ENCODE results near the gene PIP5KL1.
"Not testable (repeated sequence)": the region's sequence is repeated elsewhere in the genome, so short reads cannot be mapped to it uniquely, and the experiment has no call there.

The PIP5KL1 gene

DNA sequence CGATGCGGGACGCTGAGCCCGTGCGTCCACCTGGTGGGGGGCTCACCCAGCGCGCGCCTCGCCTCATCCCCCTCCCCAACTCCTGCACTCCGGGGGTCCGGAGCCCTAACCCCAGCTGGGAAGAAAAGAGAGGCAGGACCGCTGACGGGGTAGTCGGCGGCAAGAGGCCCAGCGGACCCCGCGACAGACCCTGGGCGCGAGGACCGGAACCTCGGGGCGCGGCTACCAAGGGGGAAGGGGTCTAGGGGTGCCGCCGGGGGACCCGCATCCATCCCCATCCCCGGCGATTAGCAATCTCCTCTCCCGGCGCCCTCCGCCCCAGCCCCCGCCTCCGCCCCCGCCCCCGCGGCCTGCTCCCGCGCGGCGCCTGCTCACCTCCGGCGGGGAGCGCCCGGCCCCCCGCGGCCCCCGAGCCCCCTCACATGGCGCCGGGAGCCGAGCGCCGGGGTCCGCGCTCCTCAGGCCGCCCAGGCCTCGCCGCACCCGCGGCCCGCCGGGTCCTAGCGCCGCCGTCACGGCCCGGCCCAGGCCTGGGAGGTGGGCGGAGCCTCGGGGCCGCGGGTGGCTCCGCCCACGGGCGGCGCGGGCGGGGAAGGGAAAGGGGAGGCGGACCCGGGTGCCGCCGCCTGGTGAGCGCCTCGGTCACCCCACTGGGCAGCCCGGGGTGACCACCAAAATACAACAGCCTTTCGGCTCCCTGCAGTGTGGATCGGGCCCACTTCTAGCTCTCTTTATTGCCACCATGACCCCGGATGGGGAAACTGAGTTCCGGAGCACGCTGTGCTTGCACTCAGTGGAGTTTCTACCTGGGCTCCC lies 31.2 kb downstream of the PIP5KL1 start, which contains the start of gene ST6GALNAC6:
Gene ST6GALNAC6, minus strand, starts transcription at position 476 of the 816 bp plus-strand sequence. CDS start 1,622 bp downstream, outside the sequence.
- in situ Hi-C loops (cut with MboI; ENCODE audit: low sequenced_read_pairs), result no loop called here

GRCh38 chr9:127898433-127899127 lies 32.0 kb downstream of the PIP5KL1 start:
- in situ Hi-C loops (cut with MboI; ENCODE audit: low sequenced_read_pairs), result no loop called here

GRCh38 chr9:127897193-127897692 lies 33.3 kb downstream of the PIP5KL1 start:
- in situ Hi-C loops (cut with MboI; ENCODE audit: low sequenced_read_pairs), result no loop called here

DNA sequence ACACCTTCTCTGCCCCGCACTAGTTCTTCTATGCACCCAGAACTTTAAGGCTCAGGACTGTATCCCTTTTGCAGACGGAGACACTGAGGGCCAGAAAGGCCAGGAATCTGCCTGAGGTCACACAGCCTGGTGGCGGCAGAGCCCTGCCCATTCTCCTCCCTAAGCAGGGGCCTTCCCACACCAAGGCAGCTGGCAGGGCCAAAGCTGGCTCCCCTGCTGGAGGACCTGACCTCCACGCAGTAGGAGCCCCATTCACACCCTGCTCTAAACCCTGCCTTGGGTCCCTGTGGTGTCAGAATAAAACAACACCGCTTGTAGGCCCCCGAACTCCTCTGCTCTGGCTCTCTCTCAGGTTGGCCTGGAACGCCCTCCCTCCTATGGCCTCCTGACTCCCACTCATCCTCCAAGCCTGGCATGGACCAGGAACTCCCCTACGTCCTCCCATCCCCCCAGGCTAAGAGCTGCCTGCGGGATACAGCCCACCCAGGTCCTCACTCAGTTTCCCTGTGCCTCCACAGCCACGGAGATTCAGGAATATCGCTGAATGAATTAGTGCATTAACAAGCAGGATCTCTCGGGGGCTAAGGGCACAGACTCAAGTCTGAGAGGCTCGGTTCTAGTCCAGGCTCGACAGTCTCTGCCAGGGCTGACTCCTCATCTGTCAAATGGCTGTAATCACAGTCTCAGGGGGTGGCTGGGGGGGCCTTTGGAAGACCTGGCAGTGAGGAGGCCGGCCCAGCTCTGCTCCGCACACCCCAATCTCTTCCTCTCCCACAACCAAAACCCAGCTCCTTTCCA lies 34.0 kb downstream of the PIP5KL1 start:
- in situ Hi-C loops (cut with MboI; ENCODE audit: low sequenced_read_pairs), result no loop called here

- in situ Hi-C loops (cut with MboI; ENCODE audit: low sequenced_read_pairs), result no loop called here
Measured at GRCh38 chr9:127895811-127896210, 34.8 kb downstream of the PIP5KL1 start.

GRCh38 chr9:127893392-127893791 lies 37.2 kb downstream of the PIP5KL1 start:
- in situ Hi-C loops (cut with MboI; ENCODE audit: low sequenced_read_pairs), result no loop called here

DNA sequence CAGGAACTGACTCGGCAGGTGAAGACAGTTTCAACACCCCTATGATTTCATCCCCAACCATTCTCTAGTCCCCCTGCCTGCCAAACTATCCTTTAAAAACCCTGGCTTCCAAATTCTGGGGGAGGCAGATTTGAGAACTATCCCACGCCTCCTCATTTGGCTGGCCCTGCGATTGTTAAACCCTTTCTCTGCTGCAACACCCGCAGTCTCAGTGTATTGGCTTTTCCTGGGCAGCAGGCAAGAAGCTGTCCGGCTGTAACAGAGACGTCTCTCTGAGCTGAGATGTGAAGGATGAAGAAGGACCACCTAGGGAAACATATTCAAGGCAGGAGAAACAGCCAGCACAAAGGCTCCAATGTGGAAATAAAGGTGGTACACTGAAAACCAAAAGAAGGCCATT lies 37.7 kb downstream of the PIP5KL1 start:
- in situ Hi-C loops (cut with MboI; ENCODE audit: low sequenced_read_pairs), result no loop called here

GRCh38 chr9:127890053-127890452 lies 40.5 kb downstream of the PIP5KL1 start:
- in situ Hi-C loops (cut with MboI; ENCODE audit: low sequenced_read_pairs), result no loop called here

DNA sequence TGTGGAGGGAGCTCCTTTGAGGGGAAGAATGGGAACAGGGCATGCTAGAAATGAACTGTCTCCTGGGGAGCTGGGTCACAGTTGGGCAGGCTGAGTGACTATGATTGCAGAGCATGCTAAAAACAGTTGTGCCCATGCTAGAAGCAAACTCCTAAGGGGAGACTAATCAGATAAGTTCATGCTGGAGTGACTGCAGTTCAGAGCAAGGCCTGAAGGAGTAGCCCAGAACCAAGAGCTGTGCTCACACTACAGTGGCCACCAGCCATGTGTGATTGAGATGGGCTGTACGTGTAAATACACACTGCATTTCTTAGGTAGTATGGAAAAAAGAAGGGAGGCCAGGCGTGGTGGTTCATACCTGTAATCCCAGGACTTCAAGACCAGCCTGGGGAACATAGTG lies 42.8 kb downstream of the PIP5KL1 start:
- in situ Hi-C loops (cut with MboI; ENCODE audit: low sequenced_read_pairs), result no loop called here

DNA sequence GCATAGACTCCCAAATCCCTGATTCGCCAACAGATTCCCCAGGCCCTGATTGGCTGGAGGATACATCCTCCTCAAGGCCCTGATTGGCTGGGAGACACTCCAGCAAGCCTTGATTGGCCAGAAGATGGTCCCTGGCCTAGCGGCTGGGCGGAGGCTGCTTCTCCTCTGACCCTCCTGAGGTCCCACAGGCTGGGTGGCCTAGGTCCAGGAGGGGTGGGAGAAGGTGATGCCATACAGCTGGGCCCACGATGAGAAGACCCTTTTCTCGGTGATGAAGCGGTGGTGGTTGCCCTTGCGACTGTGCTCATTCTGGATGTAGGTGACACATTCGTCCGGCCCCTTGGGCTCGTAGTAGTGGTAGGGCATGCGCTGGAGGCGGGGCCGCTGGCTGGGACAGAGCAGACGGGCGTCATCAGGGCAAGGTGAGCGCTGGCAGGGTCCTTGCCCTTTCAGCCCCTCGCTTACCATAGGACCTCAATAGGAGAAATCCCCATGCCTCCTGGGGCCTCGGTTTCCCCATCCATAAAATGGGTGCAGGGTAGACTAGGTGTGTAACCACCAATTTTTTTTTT lies 44.1 kb downstream of the PIP5KL1 start:
- in situ Hi-C loops (cut with MboI; ENCODE audit: low sequenced_read_pairs), result no loop called here

DNA sequence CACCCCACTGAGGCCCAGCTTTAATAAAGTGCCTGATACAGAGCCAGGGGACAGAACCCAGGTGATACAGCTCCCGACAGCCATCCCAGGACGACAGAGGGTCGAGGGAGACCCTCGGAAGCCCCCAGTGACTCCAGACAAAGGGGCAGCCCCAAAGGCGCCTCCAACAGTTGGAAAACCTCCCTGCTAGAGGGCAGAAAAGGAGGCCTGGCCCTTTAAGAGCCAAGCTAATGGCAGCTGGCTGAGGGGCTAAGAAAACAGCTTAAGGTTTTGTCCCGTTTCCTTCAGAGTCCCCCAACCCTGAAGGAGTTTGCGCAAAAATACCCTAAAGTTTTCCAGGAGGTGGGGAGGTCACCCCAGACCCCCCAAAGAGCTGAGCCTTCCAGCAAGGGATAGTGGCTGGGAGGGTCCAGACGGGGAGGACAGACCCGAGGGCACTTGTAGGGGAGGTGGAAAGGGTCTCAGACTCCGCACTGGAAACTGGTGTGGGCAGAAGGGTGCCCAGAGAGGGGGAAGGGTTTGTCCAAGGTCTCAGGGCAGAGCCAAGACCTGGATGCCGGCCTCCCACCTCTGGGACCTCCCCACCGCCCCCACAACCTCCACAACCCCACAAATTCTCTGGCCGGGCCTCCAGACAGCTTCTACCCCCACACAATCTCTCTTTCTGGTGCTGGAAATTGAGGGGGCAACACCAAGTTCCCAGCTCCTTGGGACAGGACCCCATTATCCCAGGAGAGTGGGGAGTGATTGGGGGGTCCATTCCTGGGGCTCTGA lies 44.9 kb downstream of the PIP5KL1 start:
- in situ Hi-C loops (cut with MboI; ENCODE audit: low sequenced_read_pairs), result no loop called here

- in situ Hi-C loops (cut with MboI; ENCODE audit: low sequenced_read_pairs), result no loop called here
Measured at GRCh38 chr9:127884976-127885490, 45.5 kb downstream of the PIP5KL1 start.

- in situ Hi-C loops (cut with MboI; ENCODE audit: low sequenced_read_pairs), result no loop called here
Measured at GRCh38 chr9:127884427-127884911, 46.1 kb downstream of the PIP5KL1 start.

DNA sequence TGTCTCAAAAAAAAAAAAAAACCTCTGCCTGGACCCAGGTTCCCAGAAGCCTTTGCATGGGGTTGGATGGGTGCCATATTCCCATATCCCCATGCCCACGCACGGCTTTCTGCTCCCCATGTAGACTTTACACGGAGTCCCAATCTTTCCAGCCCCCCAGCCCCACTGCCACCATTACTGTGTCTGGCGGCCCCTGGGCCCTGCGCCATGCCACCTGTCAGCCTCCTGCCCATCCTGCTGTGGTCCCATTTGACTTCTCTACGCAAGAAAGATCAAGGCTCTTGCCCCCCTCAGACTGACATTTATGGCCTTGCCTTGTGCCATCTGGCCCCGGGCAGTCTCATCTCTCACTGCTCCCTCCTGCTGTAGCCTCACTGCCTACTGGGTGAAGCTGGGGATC lies 46.6 kb downstream of the PIP5KL1 start:
- in situ Hi-C loops (cut with MboI; ENCODE audit: low sequenced_read_pairs), result no loop called here

DNA sequence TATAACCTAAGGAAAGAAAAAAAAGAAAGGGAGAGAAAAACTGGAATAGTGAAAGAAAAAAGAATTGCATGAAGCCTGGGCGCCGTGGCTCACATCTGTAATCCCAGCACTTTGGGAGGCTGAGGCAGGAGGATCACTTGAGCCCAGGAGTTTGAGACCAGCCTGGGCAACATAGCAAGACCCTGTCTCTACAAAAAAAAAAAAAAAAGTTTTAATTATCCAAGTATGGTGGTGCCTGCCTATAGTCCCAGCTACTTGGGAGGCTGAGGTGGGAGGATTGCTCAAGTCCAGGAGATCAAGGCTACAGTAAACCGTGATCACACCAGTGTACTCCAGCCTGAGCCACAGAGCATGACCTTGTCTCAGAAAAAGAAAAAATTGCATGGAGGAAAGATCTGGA lies 48.9 kb downstream of the PIP5KL1 start:
- in situ Hi-C loops (cut with MboI; ENCODE audit: low sequenced_read_pairs), result not testable (repeated sequence)

DNA sequence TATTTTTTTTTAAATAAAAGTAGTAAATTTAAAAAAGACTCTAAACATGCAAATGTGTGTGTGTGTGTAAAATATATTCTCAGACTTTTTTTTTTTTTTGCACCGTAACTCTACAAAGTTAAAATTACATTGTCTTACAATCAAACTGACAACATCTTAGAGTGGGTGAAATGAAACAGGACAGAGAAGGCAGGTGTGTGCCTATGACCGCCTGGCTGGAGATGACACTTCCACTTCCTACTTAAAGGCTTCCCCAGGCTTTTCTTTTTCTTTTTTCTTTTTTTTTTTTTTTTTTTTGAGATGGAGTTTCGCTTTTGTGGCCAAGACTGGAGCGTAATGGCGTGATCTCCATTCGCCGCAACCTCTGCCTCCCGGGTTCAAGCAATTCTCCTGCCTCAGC lies 50.4 kb downstream of the PIP5KL1 start:
- in situ Hi-C loops (cut with MboI; ENCODE audit: low sequenced_read_pairs), result no loop called here

DNA sequence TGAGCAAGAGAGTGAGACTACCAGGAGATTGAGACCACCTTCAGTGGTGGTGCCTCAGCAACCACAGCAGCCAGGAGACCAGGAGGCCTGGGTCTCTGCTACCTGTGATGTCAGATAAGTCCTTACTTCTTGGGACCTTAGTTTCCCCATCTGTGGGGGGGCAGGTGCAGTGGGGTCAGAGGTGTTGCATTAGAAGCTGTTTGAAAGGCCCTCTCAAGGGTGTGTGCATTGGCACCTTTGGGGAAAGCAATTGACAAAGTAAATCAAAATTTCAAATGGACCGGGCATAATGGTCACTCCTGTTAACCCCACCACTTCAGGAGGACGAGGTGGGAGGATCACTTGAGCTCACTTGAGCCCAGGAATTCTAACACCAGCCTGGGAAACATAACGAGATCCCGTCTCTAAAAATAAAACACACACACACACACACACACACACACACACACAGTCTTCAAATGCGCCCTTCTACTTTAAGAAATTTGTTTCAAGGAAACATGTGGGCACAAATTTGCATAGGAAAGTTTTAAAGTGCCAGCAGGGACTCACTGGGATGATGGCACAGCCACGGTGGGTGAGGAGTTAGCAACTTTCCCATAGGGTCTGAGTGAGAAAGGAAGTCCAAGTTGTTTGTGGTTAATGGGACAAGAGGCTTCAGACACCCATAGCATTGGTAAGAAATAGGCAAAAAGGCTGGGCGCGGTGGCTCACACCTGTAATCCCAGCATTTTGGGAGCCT lies 51.8 kb downstream of the PIP5KL1 start:
- in situ Hi-C loops (cut with MboI; ENCODE audit: low sequenced_read_pairs), result no loop called here

DNA sequence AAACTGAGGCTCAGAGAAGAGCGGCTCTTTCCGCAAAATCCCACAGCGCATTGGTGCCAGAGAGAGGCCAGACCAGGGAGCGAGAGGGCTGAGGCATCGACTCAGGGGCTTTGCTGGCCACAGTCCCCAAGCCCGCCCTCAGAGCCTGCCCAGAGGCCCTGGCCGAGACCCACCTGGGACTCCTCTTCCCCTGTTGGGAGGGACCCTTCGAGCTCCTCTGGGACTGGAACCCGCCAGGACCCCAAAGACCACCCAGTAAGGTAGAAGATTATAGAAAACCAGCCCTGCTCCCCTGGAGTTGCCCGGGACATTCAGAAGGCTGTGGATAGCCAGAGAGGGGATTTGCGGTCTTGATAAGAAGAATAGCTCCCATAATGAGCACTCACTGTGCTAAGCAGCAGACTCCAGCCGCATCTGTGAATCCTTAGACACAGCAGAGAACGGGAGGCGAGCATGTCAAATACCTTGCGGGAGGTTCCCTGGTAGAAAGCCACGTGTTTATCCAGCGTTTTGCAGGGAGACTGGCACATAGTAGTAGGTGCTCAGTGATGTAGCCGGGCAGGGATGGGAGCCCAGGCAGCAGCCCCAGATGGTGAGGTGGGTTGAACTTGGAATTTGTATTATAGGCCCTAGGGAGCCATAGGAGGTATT lies 52.5 kb downstream of the PIP5KL1 start:
- in situ Hi-C loops (cut with MboI; ENCODE audit: low sequenced_read_pairs), result no loop called here

All from HL-60/S4 treated with retinoic acid at 250 ng/mL for 4 days and 3 days (cell line).